HK-2 (cell line): Measurements from ENCODE around the gene UVSSA.
"Not testable (repeated sequence)": the region's sequence is repeated elsewhere in the genome, so short reads cannot be mapped to it uniquely, and the experiment has no call there.

Experiments used
- DNase-seq: peaks from one replicate; pipeline ENCODE4 v3.0.0-alpha.2; 2018; ENCODE audit not compliant: unreplicated experiment

UVSSA gene

DNA sequence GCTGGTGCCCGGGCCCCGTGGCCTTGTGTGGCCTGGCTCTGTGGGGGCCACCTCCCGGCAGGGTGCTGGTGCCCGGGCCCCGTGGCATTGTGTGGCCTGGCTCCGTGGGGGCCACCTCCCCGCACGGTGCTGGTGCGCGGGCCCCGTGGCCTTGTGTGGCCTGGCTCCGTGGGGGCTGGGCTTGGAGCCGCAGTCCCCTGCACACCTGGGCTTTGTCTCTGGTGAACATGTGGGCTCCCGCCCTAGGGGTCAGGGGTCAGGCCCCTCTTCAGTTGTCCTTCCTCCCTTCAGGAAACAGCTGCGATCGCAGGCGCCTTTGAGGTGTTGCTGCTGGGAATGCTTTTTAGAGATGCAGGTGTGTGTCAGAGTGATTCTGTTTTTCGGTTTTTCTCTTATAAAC lies 17.2 kb downstream of the UVSSA start:
- DNase-seq = no peak

- DNase-seq = no peak
Measured at GRCh38 chr4:1364748-1365147, 17.7 kb downstream of the UVSSA start.

DNA sequence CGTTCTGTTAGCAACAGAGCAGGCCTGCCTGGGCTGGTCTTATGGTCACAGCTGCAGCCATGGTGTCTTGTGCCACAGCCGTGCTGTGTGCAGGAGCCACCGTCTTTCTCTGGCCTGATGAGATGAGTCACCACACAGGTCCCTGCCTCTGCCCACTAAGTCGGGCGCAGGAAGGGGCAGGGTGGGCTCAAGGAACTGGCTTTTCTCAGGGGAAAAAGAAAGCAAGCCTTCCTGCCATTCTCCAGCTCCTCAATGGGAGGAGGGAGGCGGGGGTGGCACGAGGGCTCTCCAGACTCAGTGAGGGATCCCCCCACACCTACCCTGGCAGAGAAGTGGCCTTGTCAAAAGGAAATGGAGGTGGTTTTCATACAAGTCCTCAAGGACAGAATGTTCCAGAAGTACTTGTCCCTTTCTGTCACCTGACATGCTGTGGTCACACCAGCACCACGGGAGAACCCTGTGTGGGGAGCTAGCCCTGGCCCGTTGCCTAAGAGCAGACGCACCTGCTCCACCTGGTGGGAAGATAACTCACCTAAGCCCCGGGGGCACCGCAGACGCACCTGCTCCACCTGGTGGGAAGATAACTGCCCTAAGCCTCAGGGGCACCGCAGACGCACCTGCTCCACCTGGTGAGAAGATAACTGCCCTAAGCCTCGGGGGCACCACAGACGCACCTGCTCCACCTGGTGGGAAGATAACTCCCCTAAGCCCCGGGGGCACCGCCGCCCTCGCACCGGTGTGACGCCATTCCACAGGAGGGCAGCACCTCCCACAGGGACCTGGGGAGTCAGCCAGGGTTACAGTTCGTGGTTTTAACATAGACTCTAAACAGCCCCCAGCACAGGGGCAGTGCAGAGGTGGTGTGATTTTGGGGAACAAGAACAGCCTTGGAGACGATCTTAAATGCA lies 18.5 kb downstream of the UVSSA start:
- no peak for DNase-seq

GRCh38 chr4:1366371-1367229 lies 19.6 kb downstream of the UVSSA start:
- no peak for DNase-seq

GRCh38 chr4:1367230-1367935 lies 20.4 kb downstream of the UVSSA start:
- no peak for DNase-seq

GRCh38 chr4:1367936-1368289 lies 20.9 kb downstream of the UVSSA start:
- DNase-seq = no peak

DNA sequence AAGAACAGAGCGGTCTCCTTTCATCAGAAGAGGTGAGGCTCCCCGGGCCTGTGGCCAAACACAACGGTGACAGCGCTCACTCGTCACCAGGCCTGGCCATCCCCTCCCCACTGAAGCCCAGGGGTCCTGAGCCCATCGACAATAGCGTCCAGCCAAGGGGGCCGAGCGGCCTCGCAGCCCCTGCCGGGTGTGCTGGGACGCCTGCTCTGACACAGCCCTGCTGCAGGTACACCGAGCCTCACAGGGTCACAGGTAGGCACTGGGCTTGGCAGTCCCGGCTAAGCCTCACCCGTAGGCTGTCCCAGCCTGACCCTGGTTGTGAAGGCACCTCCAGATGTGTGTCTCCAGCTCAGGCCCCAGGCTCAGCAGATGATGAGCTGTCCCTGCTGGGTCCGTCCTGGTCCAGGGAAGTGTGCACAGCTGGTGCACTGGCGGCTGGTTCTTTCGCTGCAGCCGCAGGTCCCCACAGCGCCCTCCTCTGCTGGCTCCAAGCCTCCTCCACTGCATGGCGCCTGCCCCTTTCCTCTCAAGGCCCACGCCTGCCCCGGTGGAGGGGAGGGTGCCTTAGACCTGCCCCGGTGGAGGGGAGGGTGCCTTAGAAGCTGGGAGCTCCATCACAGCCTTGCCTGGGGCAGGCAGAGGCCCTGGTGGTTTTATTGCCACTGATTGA lies 21.5 kb downstream of the UVSSA start:
- no peak for DNase-seq

DNA sequence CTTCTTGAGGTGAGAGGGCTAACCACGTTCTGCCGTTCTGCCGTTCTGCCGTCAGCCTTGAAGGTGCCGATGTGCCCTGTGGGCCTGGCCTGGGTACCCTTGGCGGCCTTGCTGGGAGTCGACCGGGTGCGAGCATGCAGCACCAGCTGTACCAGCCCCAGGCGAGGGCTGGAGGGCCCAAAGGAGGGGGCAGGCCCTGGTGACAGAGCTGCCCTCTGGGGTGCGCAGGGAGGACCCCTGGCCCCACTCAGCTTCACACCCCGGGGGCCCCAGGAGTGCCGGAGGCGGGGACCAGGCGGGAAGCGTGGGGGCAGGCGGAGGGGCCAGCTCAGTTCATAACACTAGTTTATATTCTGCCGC lies 22.1 kb downstream of the UVSSA start:
- DNase-seq = no peak

DNA sequence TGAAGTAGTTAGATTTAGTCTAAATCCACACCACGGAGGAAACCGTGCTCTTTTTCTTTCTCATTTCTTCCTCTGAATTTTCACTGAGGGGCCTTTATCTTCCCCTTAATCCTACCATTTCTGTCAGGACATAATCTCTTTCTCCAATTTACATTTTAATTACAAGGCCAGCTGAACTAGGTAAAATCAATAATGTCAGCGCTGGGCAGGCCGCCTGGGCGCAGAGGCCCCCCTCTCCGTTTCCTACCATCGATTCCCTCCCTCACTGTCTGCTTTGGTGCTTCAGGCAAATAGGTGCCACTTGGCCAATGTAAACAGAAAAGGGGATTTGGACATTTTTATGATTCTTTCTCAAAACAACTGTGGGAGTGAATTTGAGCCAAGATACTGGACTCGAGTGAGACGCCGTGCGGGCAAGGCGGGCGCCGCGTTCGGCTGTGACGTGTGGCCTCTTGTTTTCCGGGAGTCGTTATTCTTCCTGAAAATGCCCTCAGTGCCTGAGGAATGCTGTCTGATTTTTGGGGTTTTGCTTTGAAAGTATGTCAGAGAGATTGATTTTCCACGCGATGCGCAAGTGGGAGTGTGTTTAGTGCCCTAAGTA lies 22.6 kb downstream of the UVSSA start:
- DNase-seq = no peak

GRCh38 chr4:1370321-1371124 lies 23.5 kb downstream of the UVSSA start:
- no peak for DNase-seq

DNA sequence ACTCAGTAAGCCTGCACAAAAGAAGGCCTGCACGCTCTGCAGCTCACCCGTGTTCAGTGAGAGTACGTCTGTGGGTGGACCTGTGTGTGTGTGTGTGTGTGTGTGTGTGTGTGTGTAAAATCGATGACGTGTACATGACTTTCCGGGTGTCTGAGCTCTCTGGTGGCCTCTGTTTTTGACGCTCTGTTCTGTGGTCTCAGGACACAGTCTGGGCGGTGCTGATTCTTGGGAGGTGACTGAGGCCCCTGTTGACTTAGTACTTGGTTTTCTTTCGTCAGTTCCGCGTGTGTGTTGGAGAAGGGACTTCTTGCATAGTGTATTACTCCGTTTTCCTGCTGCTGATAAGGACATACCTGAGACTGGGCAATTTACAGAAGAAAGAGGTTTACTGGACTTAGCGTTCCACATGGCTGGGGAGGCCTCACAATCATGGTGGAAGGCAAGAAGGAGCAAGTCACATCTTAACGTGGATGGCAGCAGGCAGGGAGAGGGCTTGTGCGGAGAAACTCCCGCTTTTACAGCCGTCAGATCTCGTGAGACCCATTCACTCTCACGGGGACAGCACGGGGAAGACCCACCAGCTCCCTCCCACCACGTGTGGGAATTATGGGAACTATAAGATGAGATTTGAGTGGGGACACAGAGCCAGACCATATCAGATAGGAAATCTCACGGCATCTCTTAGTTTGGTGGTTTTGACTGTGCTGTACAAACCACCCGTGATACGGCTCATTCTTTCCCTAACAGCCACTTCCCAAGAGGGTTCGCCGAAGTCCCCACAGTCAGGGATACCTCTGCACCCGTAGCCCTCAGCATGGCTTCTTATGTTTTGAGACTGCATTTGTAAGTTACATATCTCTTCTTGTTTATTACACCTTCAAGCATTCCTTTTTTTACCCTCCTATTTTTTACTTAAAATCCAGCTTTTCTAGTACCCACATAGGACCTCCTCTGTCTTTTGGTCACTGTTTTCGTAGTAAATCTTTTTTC lies 24.5 kb downstream of the UVSSA start:
- no peak for DNase-seq

DNA sequence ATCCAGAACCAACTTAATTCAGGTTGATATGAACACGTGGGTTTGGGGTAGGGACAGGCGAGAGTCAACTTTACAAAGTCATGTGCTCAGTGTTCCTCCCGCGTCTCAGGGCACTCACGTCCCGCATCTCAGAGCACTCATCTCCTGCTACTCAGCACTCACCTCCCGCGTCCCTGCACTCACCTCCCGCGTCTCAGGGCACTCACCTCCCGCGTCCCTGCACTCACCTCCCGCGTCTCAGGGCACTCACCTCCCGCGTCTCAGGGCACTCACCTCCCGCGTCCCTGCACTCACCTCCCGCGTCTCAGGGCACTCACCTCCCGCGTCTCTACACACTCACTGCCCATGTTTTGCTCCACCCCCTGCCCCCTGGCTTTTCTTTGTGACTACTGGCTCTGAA lies 25.6 kb downstream of the UVSSA start:
- DNase-seq = not testable (repeated sequence)

DNA sequence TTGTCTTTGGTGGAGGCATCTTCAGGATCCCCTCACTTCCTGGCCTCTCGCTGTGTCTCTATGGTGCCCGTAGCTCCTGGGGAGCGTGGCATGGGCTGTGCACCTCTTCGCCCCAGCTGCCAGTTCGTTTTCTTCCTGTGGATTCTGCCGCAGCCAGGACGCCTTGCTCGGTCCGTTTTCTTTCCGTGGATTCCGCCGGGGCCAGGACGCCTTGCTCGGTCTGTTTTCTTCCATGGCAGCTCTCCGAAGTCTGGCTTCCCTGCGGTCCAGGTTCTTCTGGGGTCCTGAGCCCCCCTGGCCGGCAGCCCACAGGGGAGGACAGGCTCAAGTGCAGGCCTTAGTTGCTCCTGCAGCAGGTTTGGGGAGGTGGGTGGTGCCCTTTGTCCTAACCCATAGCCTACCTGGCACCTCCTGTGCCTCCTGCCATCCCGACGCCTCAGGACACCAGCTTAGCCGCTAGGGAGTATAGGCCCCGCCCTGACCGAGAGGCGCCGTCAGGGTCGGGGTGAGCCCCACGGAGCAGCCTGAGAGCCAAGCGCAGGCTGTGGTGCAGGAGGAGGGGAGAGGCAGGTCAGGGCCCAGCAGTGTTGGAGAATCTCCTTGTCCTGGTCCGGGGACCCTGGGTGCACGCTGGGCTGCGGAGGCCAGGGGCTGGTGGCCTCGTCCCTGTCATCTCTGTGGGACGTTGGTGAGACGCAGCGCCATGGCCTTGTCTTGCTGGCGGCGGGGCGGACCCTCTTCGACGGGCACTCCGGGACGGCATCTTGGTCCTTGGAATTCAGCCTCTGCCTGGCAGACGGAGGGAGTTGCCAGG lies 27.1 kb downstream of the UVSSA start:
- no peak for DNase-seq

GRCh38 chr4:1374706-1375045 lies 27.7 kb downstream of the UVSSA start:
- DNase-seq = no peak

- no peak for DNase-seq
Measured at GRCh38 chr4:1375051-1375721, 28.2 kb downstream of the UVSSA start.

DNA sequence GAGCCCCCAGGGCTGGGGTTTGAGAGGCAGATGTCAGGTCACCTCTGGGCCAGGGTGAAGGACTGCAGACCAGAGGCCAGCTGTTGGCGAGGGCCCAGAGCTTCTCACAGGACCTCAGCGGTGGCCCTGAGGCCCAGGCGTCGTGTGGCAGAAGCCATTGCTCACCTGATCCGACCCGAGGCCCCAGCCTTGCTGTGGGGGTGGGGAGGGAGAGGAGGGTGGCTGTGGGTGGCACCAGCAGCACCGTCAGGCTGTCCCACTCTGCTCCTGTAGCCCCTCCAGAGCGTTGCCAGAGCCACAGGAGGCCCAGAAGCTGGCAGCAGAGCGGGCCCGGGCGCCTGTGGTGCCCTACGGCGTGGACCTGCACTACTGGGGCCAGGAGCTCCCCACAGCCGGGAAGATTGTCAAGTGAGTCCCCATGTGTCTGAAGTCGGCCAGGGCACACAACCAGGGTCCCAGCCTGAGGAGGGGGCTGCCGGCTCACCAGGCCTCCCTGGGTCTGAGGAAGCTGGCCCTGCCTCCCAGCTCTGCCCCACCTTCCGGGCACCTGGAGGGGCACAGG lies 28.8 kb downstream of the UVSSA start:
- DNase-seq = no peak

- no peak for DNase-seq
Measured at GRCh38 chr4:1376391-1376840, 29.4 kb downstream of the UVSSA start.
